Muscle layer of duodenum (tissue), 2 donors: ENCODE results near the gene B9D2.

Source experiments
- H3K27ac ChIP-seq: one replicate; pipeline ENCODE4 v1.7.0; 2013; ENCODE audit warnings: mild to moderate bottlenecking, low read length
- H3K27me3 ChIP-seq: one replicate; pipeline ENCODE4 v1.7.0; 2013; ENCODE audit warnings: low read depth, mild to moderate bottlenecking, control low read depth, low read length
- H3K36me3 ChIP-seq, 2 donors: one replicate each; pipeline ENCODE4 v1.7.0; 2013; ENCODE audit warnings: low read length in 2 of 2, control low read depth in 1 of 2, mild to moderate bottlenecking in 1 of 2; ENCODE audit not compliant: insufficient read depth in 2 of 2, control insufficient read depth in 1 of 2
- H3K4me1 ChIP-seq, 2 donors: one replicate each; pipeline ENCODE4 v1.7.0; 2013; ENCODE audit warnings: low read length in 2 of 2, mild to moderate bottlenecking in 2 of 2, control low read depth in 1 of 2, moderate library complexity in 1 of 2; ENCODE audit not compliant: insufficient read depth in 2 of 2, control insufficient read depth in 1 of 2
- H3K4me3 ChIP-seq, 2 donors: one replicate each; pipeline ENCODE4 v1.7.0; 2013; ENCODE audit warnings: low read length in 2 of 2, low read depth in 1 of 2, mild to moderate bottlenecking in 1 of 2
- H3K9me3 ChIP-seq, 2 donors: one replicate each; pipeline ENCODE4 v1.7.0; 2013; ENCODE audit warnings: low read length in 2 of 2, control low read depth in 1 of 2, mild to moderate bottlenecking in 1 of 2; ENCODE audit not compliant: control insufficient read depth in 1 of 2
- donor health status: healthy.

Gene B9D2

DNA sequence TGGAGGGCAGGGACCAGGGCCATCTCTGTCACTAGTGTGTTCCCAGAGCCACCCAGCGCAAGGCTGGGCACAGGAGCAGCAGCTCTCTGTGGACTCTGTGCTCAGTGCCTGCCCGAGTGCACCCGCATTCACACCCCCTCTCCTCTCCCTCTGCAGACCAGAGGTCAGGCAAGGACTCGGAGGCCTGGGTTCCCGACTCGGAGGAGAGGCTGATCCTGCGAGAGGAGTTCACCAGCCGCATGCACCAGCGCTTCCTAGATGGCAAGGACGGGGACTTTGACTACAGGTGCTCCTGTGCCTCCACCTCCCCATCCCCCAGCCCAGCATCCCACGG lies 43.8 kb downstream of the B9D2 start:
- H3K9me3 ChIP-seq, result no peaks in the 10 kb centered on the region
- peaks cover 19 to 40% of the 10 kb centered on the region in 2 donors for H3K4me1 ChIP-seq
- H3K4me3 ChIP-seq, result no peak overlapping the region
- no peak overlapping the region for H3K27ac ChIP-seq
- peaks cover 44 to 73% of the 10 kb centered on the region in 2 donors for H3K36me3 ChIP-seq
- no peaks in the 10 kb centered on the region for H3K27me3 ChIP-seq

- Histone ChIP-seq H3K27me3 (no peaks in the 10 kb centered on the region), H3K9me3 (no peaks in the 10 kb centered on the region), H3K27ac (no peak overlapping the region), H3K4me1 (peaks cover 18 to 35% of the 10 kb centered on the region in 2 donors), H3K36me3 (peaks cover 44 to 73% of the 10 kb centered on the region in 2 donors), H3K4me3 (no peak overlapping the region)
Measured at GRCh38 chr19:41319500-41320184, 44.3 kb downstream of the B9D2 start.

GRCh38 chr19:41318696-41319499 lies 45.1 kb downstream of the B9D2 start:
- Histone ChIP-seq H3K4me3 (no peak overlapping the region), H3K36me3 (peaks cover 44 to 69% of the 10 kb centered on the region in 2 donors), H3K27ac (no peak overlapping the region)

GRCh38 chr19:41316306-41316920 lies 47.5 kb downstream of the B9D2 start:
- no peak overlapping the region for H3K4me3 ChIP-seq
- H3K9me3 ChIP-seq, result no peaks in the 10 kb centered on the region
- H3K27me3 ChIP-seq, result no peaks in the 10 kb centered on the region
- no peak overlapping the region for H3K27ac ChIP-seq
- H3K36me3 ChIP-seq, result peaks cover 52 to 70% of the 10 kb centered on the region in 2 donors
- peaks cover 0 to 14% of the 10 kb centered on the region in 2 donors for H3K4me1 ChIP-seq

More at GRCh38 chr19:41318696-41319499, 45.1 kb downstream of the B9D2 start:
- H3K27me3 ChIP-seq, result no peaks in the 10 kb centered on the region
- peaks cover 11 to 28% of the 10 kb centered on the region in 2 donors for H3K4me1 ChIP-seq
- no peaks in the 10 kb centered on the region for H3K9me3 ChIP-seq

- no peaks in the 10 kb centered on the region for H3K9me3 ChIP-seq
- H3K36me3 ChIP-seq, result peaks cover 27 to 40% of the 10 kb centered on the region in 2 donors
- peak overlapping the region in 1 of 2 donors; percentile 87 for H3K4me3 ChIP-seq
- H3K27ac ChIP-seq, result no peak overlapping the region
- peaks cover 19 to 48% of the 10 kb centered on the region in 2 donors for H3K4me1 ChIP-seq
- no peaks in the 10 kb centered on the region for H3K27me3 ChIP-seq
Measured at GRCh38 chr19:41311613-41312012, 52.3 kb downstream of the B9D2 start.

DNA sequence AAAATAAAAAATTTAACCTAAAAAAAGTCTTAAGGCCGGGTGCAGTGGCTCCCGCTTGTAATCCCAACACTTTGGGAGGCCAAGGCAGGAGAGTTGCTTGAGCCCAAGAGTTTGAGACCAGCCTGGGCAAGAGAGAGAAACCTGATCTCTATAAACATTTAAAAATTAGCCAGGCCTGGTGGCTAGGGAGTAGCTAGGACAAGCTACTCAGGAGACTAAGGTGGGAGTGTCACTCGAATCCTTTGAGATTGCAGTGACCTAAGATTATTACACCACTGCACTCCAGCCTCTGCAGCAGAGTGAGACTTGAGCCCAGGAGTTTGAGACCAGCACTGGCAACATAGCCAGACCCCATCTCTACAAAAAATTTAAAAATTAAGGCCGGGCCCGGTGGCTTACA lies 52.9 kb downstream of the B9D2 start:
- no peaks in the 10 kb centered on the region for H3K9me3 ChIP-seq
- peak overlapping the region; percentile 87 to 99 for H3K4me3 ChIP-seq
- peaks cover 19 to 50% of the 10 kb centered on the region in 2 donors for H3K4me1 ChIP-seq
- H3K36me3 ChIP-seq, result peaks cover 25 to 40% of the 10 kb centered on the region in 2 donors
- peak overlapping the region; percentile 98 for H3K27ac ChIP-seq
- H3K27me3 ChIP-seq, result no peaks in the 10 kb centered on the region

- Histone ChIP-seq H3K27ac (peak within 1 kb of the TSS; percentile 98), H3K9me3 (no peaks in the 10 kb centered on the region), H3K36me3 (peaks cover 27 to 44% of the 10 kb centered on the region in 2 donors), H3K27me3 (no peaks in the 10 kb centered on the region), H3K4me3 (peak within 1 kb of the TSS; percentile 87 to 99), H3K4me1 (peaks cover 19 to 52% of the 10 kb centered on the region in 2 donors)
Measured at GRCh38 chr19:41310033-41310831, 53.7 kb downstream of the B9D2 start, which contains the start of gene CCDC97. TSS of gene CCDC97 (plus strand) at chr19:41310172. CDS start at chr19:41310311, 139 bp downstream.

DNA sequence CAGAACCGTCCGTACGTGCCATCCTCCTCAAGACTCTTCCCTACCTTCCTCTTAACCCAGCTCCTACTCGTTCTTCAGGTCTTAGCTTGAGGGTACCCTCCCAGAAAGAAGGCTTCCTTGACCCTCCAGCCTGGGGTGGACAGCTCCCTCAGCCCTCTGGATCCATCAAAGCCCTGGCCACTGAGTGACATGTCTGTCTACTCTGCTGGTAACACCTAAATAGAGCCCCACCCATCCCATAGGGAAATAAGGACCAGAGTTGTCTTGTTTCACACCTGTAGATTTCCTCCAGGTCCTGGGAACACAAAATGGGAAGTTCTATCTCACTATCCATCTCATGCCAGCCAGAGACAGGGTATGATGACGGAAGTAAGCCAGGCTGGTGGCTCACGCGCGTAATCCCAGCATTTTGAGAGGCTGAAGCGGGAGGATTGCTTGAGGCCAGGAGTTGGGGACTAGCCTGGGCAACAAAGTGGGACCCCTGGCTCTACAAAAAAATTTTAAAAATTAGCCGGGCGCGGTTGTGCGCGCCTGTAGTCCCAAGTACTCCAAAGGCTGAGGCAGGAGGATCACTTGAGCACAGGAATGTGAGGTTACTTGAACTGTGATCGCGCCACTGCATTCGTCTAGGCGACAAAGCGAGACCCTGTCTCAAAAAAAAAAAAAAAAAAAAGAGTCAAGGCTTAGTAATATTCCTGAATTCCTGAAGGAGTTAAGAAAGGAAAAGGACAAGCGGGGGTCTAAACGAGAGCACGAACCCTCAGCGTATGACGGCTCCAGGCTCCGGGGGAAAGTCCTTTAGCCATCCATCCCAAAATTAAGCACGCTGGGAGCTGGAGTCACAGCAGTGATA lies 54.5 kb downstream of the B9D2 start:
- Histone ChIP-seq H3K4me3 (peak overlapping the region; percentile 87 to 99), H3K36me3 (peaks cover 36 to 52% of the 10 kb centered on the region in 2 donors), H3K27me3 (no peaks in the 10 kb centered on the region), H3K4me1 (peaks cover 19 to 60% of the 10 kb centered on the region in 2 donors), H3K27ac (peak overlapping the region; percentile 98), H3K9me3 (no peaks in the 10 kb centered on the region)

DNA sequence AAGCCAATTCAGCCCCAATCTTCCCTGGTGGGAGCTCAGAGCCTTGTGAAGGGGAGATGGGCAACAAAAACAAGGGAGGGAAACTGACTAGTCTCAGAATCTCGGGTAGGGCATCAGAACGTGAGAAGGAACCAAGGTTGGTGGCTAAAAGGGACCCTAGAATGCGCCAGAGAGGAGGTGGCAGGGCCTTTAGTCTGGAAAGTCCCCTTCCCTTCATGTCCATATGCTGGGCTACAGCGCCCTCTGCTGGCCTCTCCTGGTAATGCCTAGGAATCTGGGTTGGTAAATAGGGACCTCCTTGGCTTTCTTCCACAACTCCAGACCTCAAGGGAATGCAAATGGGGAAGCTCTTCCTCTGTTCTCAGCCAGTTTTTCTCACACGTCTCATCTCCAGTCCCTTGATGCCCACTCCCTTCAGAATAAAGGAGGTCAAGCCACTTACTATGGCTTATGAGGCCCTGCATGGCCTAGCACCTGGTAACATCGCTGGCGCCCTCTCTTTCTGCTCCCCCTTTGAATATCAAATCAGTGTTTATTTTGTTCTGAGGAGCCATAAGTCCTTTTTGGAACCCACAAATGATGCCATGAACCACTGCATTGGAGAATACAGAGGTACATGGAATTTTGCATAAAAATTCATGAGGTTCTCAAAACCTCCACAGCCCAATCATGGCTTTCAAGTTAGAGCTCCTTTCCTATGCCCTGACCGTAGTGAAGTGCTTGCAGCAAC lies 55.3 kb downstream of the B9D2 start:
- Histone ChIP-seq H3K36me3 (peaks cover 41 to 57% of the 10 kb centered on the region in 2 donors), H3K27me3 (no peaks in the 10 kb centered on the region), H3K4me1 (peaks cover 19 to 63% of the 10 kb centered on the region in 2 donors), H3K9me3 (no peaks in the 10 kb centered on the region), H3K4me3 (peak overlapping the region; percentile 87 to 99), H3K27ac (peak overlapping the region; percentile 98)
